Cerebellar cortex (tissue), 1 donor: ENCODE results near the gene PPP4C.
A peak's percentile ranks its signal among the peaks of the same experiment; 100 is the strongest.
"Not testable (repeated sequence)": the region's sequence is repeated elsewhere in the genome, so short reads cannot be mapped to it uniquely, and the experiment has no call there.

ENCODE experiments used
- DNase-seq: peaks from one replicate; pipeline ENCODE4 v3.0.0-alpha.2; 2015; ENCODE audit warnings: low spot score

The PPP4C gene

DNA sequence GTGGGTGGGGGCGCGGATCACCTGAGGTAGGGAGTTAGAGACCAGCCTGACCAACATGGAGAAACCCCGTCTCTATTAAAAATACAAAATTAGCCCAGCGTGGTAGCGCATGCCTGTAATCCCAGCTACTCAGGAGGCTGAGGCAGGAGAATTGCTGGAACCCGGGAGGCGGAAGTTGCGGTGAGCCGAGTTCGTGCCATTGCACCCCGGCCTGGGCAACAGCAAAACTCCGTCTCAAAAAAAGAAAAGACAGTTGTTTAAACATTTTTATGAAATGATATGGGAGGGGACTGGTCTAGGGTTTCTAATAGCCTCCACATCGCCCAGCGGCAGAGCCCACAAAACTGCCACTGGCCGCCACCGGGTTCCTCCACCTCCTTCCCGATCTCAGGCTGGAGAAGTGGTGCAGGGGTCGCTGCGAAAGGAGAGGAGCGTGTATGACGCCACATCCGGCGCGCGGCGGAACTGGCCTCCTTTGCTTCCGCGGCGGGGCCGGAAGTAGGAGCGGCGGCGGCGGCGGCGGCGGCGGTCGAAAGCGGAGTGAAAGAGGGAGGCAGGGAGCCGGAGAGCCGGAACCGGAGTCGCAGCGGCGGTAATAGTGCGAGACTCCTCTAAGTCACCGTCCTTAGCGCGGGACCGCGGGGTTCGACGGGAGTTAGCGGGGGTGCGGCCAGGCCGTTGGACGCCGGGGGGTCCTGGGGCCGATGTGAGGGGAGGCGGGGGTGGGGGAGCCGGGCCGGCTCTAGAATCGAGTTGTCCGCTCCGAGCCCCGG, at the start of gene PPP4C:
Gene PPP4C, plus strand, starts transcription at position 492 of the 773 bp plus-strand sequence. CDS start 384 bp downstream, outside the sequence.
- DNase-seq: peak; percentile 91

GRCh38 chr16:30026449-30026848, 49.3 kb upstream of the PPP4C start:
- DNase-seq: no peak

- DNase-seq: no peak
Observed at GRCh38 chr16:30027588-30028437, 48.0 kb upstream of the PPP4C start.

DNA sequence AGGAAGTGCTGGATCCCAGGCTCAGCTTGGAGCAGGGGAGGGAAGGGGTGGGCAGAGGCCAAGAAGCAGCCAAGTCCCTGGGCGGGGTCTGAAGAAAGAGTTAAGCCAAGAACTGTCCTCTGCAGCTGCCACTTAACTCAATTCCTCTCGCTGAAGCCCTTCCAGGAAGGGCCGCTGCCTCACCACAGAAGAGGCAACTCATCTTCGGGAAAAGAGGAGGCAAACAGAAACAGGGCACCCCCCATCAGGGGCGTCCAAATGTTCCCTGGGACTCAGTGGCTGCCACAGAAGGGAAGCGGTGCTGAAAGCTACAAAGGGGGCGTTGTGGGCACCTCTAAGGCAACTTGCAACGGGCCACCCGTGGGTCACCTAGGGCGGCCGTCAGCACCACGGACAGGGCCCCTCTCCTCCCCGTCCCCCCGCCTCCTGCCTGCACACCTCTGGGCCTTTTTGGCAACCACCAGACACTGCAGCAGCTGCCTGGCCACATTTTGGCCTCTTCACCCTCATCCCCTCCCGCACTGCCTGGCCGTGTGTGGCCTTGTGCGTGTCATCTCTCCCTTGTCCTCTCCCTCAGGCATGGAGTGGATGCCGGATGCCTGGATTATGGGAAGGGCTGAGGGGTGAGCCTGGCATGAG, 47.2 kb upstream of the PPP4C start:
- no peak for DNase-seq

GRCh38 chr16:30030011-30030685, 45.6 kb upstream of the PPP4C start:
- no peak for DNase-seq

DNA sequence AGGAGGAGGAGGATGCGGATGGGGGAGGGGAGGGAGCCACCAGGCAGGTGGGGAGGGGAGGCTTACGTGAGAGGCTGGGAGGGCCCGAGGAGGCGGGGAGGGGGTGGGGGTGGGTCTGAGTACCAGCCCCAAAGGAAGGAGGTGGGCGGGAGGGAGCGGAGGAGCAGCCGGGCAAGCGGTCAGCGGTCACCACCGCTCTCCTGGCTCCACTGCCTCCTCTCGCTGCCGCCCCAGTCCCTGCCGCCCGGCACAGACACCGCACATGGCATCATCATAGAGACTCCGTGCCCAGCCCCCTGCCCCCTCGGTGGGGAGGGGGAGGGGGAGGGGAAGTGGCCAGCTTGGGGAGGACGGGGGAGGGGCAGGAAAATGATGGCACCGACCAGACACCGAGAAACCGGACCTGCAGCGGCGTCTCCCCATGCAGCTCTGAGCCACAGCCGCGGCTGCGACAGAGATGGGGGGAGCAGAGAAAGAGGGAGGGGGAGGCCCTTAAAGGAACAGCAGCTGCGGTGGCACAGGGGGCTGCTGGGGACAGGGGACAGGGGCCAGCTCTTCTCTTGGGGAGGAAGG, 44.9 kb upstream of the PPP4C start, which contains the start of gene TLCD3B:
Gene TLCD3B, minus strand, starts transcription at position 431 of the 573 bp plus-strand sequence. CDS start 744 bp downstream, outside the sequence.
- peak; percentile 74 for DNase-seq

GRCh38 chr16:30031477-30031918, 44.3 kb upstream of the PPP4C start:
- peak; percentile 18 for DNase-seq

- DNase-seq: peak; percentile 90
Observed at GRCh38 chr16:30032083-30032819, 43.5 kb upstream of the PPP4C start.

- no peak for DNase-seq
Observed at GRCh38 chr16:30033270-30033669, 42.5 kb upstream of the PPP4C start.

- no peak for DNase-seq
Observed at GRCh38 chr16:30040221-30040620, 35.6 kb upstream of the PPP4C start.

GRCh38 chr16:30040690-30041089, 35.1 kb upstream of the PPP4C start:
- DNase-seq: not testable (repeated sequence)

DNA sequence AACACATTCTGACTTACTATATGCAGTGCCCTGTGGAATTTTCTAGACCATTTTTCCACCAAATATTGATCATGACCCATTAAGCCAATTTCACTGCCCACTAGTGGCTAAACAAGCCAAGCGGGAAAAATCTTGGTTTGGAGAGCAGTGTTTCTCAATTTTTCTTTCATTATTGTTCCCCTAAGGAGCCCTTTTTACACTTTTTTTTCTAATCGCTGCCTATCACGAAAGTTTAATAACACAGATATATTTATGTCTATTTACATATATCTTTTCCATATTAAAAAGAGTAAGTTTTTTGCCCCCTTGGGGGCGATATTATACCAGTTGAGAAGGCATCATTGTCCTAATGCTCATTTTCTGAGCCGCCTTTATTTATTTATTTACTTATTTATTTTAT, 34.0 kb upstream of the PPP4C start:
- DNase-seq: no peak

- no peak for DNase-seq
Observed at GRCh38 chr16:30046178-30046577, 29.6 kb upstream of the PPP4C start.

DNA sequence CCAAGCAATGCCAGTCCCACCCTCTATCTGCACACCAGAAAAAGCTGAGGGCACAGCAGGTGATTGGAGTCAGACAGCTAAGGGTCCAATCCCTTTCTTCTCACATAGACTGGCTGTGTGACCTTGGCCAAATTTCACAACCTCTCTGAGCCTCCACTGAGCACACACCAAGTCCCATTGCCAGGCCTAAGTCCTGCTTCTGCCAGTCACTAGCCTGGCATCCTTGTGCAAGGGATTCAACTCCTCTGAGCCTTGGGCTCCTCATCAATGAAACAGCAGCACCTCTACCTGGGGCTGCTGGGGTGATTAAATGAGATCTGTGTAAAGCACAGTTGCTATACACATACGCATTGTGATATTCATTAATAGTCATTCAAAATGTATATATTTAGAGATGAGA, 29.2 kb upstream of the PPP4C start:
- DNase-seq: no peak

- DNase-seq: no peak
Observed at GRCh38 chr16:30049871-30050270, 25.9 kb upstream of the PPP4C start.

DNA sequence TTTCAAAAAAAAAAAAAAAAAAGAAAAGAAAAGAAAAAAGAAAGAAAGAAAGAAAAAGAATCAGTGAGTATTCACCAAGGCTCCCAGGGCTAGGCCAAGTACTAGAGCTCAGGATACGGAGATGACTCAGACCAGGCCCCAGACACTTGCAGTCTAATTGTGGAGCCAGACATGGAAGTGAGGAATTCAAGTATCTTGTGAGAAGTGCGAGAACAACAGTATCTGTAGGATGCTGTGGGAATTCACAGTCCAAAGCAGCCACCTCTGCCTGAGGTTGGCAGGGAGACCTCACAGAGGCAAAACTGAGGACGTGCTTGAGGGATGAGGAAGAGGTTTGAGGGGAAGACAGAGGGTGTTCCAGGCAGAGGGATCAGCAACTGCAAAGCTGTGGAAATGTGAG, 24.3 kb upstream of the PPP4C start:
- DNase-seq: no peak

DNA sequence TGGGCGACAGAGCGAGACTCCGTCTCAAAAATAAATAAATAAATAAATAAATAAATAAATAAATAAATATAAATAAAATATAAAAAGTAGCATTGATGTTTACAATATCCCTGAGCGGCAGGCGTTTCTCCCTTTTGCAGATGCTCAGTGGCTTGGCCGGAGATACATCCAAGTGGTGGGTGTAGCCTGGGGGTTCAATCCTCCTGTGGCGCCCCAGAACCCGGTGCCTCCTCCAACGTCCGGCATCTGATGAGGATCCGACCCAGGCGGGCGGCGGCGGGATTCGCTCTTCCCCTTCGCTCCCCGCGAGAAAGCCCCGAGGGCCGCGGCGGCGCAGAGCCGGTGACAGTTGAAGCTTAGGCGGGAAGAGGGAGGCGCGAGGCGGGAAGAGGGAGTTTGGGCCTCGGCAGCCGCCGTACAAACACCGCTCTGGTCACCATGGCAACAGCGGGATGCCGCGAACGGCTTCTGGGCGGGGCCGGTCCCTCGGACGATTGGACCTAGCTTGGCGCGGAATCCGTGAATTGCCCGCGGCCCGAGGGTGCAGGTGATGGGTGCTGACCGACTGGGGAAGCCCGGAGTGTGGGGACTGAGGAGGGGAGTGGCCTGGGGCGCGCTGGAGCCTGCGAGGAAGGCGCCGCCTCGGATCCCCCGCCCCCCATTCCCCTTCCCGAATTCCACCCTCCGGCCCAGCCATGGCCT, 23.0 kb upstream of the PPP4C start:
- peak; percentile 85 for DNase-seq

GRCh38 chr16:30053376-30054015, 22.3 kb upstream of the PPP4C start:
- DNase-seq: no peak

DNA sequence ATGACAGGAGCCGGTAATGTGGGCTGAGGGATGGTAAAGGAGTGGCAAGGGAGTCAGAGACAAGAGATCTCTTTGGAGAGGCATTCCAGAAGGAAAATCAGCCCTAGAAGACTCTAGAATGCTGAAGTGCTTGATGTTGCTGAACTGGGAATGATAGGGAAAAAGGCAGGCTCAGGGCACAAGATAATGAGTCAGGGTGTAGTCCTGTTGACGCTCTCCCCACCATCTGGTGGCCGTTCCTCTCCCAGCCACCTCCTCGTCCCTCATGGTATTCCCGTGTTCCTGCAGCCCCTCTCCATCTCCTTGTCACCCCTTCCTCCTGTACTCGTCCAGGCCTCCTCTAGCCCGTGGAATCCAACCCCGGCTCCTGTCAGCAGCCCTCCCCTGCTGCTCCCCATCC, 21.3 kb upstream of the PPP4C start:
- no peak for DNase-seq
